HEK293 (cell line): ENCODE data around the gene KIF5A.

Source experiments
- KLF16 ChIP-seq: fragments of 450-650 bp; formaldehyde crosslinking; IDR thresholded peaks from 2 replicates; pipeline ENCODE4 v1.5.1; 2017; ENCODE audit warnings: missing biosample characterization, missing genetic modification characterization
- PRDM1 ChIP-seq: fragments of 450-650 bp; formaldehyde crosslinking; IDR thresholded peaks from 2 replicates; pipeline ENCODE4; 2016; ENCODE audit warnings: missing biosample characterization, missing genetic modification characterization
- ZBTB7A ChIP-seq: fragments of 450-650 bp; formaldehyde crosslinking; IDR thresholded peaks from 2 replicates; pipeline ENCODE4 v1.5.1; 2016; ENCODE audit warnings: low read depth, missing biosample characterization, missing genetic modification characterization
- ZNF292 ChIP-seq: fragments of 450-650 bp; formaldehyde crosslinking; IDR thresholded peaks from 2 replicates; pipeline ENCODE4 v1.5.1; 2016; ENCODE audit warnings: low read depth, missing biosample characterization, missing genetic modification characterization, borderline replicate concordance
- ZNF350 ChIP-seq: fragments of 450-650 bp; formaldehyde crosslinking; IDR thresholded peaks from 2 replicates; pipeline ENCODE4 v1.5.0; 2017; ENCODE audit warnings: missing biosample characterization, mild to moderate bottlenecking, missing genetic modification characterization
- ZNF514 ChIP-seq: fragments of 450-650 bp; formaldehyde crosslinking; IDR thresholded peaks from 2 replicates; pipeline ENCODE4 v1.5.1; 2016; ENCODE audit warnings: missing biosample characterization, missing genetic modification characterization
- ZNF670 ChIP-seq: fragments of 450-650 bp; formaldehyde crosslinking; IDR thresholded peaks from 2 replicates; pipeline ENCODE4 v1.5.1; 2016; ENCODE audit warnings: missing biosample characterization, missing genetic modification characterization, low read depth
- TF ChIP-seq, protein P1 (sequence below): fragments of 450-650 bp; formaldehyde crosslinking; IDR thresholded peaks from 2 replicates; pipeline ENCODE4 v1.5.1; 2016; ENCODE audit warnings: missing biosample characterization, missing genetic modification characterization
- TF ChIP-seq, protein P2 (sequence below): fragments of 450-650 bp; formaldehyde crosslinking; IDR thresholded peaks from 2 replicates; pipeline ENCODE4 v1.5.1; 2016; ENCODE audit warnings: missing biosample characterization, missing genetic modification characterization
- TF ChIP-seq, protein P3 (sequence below): fragments of 450-650 bp; formaldehyde crosslinking; IDR thresholded peaks from 2 replicates; pipeline ENCODE4 v1.5.1; 2016; ENCODE audit warnings: missing biosample characterization, missing genetic modification characterization
- TF ChIP-seq, protein P4 (sequence below): fragments of 450-650 bp; formaldehyde crosslinking; IDR thresholded peaks from 2 replicates; pipeline ENCODE4 v1.5.1; 2016; ENCODE audit warnings: missing biosample characterization, missing genetic modification characterization

DNA sequence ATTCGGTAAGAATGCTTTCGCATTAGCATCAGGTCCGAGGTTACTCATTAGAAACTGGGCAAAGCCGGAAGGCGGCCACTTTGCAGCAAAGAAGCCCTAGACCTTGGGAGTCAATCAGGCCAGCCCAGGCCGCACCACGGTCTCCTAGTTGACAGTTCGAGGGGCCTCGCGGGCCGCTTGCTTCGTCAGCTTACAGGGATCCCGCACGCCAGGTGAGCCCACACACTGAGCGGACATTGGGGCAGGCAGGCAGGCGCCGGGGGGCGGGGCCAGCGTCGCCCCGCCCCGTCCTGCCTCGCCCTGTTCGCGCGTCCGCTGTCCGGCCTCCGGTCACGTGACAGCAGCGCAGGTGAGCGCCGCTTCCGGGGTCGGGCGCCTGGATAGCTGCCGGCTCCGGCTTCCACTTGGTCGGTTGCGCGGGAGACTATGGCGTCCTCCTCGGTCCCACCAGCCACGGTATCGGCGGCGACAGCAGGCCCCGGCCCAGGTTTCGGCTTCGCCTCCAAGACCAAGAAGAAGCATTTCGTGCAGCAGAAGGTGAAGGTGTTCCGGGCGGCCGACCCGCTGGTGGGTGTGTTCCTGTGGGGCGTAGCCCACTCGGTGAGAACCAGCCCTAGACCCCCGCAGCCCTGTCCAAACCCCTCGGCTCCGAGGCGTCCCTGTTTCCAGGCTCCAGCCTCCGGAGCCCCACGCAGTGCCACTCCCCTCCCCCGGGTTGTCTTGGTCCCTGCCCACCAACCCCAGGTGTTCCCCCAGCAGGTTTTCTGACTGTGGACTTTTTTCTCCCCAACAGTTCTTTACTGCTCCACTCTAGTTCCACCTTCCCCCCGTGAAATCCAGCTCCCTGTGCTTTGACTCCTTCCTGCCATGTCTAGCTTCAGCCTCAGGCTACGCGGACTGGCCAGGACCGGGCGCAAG, 41.3 kb downstream of the KIF5A start, which contains the start of gene PIP4K2C:
- peak; percentile 61; the same call in 1 of the 2 replicates for TF ChIP-seq ZBTB7A
- TF ChIP-seq KLF16 (tag by site-specific recombination): peak; percentile 87; the same call in 1 of the 2 replicates
- TF ChIP-seq, protein P1, sequence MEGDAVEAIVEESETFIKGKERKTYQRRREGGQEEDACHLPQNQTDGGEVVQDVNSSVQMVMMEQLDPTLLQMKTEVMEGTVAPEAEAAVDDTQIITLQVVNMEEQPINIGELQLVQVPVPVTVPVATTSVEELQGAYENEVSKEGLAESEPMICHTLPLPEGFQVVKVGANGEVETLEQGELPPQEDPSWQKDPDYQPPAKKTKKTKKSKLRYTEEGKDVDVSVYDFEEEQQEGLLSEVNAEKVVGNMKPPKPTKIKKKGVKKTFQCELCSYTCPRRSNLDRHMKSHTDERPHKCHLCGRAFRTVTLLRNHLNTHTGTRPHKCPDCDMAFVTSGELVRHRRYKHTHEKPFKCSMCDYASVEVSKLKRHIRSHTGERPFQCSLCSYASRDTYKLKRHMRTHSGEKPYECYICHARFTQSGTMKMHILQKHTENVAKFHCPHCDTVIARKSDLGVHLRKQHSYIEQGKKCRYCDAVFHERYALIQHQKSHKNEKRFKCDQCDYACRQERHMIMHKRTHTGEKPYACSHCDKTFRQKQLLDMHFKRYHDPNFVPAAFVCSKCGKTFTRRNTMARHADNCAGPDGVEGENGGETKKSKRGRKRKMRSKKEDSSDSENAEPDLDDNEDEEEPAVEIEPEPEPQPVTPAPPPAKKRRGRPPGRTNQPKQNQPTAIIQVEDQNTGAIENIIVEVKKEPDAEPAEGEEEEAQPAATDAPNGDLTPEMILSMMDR (tag by site-specific recombination): no peak
- TF ChIP-seq, protein P2, sequence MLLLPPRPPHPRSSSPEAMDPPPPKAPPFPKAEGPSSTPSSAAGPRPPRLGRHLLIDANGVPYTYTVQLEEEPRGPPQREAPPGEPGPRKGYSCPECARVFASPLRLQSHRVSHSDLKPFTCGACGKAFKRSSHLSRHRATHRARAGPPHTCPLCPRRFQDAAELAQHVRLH (tag by site-specific recombination): no peak
- TF ChIP-seq, protein P3, sequence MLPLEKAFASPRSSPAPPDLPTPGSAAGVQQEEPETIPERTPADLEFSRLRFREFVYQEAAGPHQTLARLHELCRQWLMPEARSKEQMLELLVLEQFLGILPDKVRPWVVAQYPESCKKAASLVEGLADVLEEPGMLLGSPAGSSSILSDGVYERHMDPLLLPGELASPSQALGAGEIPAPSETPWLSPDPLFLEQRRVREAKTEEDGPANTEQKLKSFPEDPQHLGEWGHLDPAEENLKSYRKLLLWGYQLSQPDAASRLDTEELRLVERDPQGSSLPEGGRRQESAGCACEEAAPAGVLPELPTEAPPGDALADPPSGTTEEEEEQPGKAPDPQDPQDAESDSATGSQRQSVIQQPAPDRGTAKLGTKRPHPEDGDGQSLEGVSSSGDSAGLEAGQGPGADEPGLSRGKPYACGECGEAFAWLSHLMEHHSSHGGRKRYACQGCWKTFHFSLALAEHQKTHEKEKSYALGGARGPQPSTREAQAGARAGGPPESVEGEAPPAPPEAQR (tag by site-specific recombination): no peak
- no peak for TF ChIP-seq PRDM1
- TF ChIP-seq ZNF292 (tag by site-specific recombination): no peak
- no peak for TF ChIP-seq ZNF670 (tag by site-specific recombination)
- TF ChIP-seq, protein P4, sequence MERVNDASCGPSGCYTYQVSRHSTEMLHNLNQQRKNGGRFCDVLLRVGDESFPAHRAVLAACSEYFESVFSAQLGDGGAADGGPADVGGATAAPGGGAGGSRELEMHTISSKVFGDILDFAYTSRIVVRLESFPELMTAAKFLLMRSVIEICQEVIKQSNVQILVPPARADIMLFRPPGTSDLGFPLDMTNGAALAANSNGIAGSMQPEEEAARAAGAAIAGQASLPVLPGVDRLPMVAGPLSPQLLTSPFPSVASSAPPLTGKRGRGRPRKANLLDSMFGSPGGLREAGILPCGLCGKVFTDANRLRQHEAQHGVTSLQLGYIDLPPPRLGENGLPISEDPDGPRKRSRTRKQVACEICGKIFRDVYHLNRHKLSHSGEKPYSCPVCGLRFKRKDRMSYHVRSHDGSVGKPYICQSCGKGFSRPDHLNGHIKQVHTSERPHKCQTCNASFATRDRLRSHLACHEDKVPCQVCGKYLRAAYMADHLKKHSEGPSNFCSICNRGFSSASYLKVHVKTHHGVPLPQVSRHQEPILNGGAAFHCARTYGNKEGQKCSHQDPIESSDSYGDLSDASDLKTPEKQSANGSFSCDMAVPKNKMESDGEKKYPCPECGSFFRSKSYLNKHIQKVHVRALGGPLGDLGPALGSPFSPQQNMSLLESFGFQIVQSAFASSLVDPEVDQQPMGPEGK (tag by site-specific recombination): 0 out of 2 replicates have a peak, but pooled peaks have one; percentile 26
- no peak for TF ChIP-seq ZNF514
- TF ChIP-seq ZNF350 (tag by site-specific recombination): no peak
